ENCODE measurements around the gene MZB1. TPM values are rescaled to one million over a fixed set of nuclear protein-coding genes. Genes with fewer than 3 reads are reported as not detected.

MZB1 gene, protein sequence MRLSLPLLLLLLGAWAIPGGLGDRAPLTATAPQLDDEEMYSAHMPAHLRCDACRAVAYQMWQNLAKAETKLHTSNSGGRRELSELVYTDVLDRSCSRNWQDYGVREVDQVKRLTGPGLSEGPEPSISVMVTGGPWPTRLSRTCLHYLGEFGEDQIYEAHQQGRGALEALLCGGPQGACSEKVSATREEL
- total RNA-seq: not detected

DNA sequence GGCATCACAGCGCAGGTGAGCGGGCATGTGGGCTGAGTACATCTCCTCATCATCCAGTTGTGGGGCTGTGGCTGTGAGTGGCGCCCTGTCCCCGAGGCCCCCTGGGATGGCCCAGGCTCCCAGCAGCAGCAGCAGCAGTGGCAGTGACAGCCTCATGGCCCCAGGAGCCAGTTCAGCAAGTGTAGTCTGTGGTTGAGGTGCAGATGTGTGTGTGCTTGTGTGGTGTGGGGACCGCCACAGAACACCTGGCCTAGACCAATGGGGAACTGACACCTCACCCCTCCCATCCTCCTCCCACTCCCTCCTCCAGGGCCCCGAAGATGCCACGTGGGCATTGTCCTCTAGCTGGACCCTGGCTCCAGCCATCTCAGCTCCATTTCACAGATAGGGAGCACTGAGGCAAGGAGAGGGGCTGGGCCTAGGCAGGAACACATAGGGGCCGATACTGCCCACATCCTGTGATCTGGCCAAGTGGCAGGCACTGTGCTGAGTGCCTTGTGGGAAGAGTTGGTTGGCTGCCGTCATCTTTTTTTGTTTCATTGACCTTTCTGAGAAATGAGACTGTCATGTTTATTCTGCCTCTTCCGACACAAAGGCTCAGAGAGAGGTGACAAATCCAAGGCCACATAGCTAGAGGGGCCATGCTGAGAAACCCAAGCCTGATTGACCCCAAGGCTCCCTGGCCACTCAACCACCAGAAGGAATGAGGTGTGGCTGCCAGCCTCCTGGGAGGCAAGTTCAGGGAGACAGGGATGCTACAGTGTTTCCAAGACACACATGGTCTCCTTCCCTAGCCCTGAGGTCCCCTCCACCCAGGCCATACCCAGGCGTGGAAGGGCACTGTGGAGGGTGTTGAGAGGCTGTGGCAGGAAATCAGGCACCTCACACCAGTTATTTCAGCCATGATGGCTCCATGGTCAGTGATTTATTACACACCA lies at the start of gene MZB1:
TSS of gene MZB1 (minus strand) at position 213 of the 938 bp plus-strand sequence. CDS start at position 156, 57 bp downstream.
- no peak for DNase-seq

DNA sequence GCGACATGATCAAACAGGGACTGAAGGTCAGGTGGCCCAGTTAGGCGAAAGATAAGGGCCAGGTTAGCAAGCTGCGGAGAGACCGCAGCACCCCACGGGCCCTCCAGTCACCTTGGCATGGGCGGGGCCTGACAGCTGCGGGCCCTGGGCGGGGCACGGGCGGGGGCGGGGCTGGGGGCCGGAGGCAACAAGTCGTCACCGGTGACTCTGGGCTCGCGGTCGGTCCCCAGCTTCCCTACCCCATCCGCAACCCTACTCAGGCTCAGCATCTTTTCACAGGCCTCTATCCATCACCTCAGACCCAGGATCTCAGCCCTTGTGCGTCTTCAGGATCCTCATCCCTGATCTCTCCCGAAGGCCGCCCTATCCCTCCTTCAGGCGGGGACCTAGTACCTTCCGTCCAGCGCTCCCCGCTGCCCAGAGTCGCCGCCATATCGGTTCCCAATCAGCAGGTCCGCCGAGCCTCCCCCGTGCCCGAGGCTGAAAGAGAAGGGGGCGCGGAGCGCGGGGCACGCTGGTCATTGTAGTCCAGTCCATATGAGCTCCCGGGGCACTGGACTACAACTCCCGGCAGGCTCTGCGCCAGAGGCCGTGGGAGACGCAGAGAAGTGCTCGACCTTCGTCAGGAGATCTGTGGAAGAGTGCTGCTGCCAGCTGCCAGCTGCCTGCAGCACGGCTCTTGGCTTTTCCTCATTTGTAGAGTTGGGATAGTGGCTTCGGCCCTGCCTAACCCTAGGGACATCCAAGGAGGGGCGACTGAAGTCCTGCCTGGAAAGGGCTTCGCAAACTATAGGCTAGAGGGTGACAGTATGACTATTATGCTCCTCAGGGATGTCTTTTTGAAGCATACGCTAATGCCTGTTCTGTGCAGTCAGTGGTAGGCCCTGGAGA lies 49.5 kb upstream of the MZB1 start, which contains the start of gene DNAJC18:
TSS of gene DNAJC18 (minus strand) at position 513 of the 891 bp plus-strand sequence. CDS start at position 433, 80 bp downstream.
- peak; percentile 94 for DNase-seq

DNA sequence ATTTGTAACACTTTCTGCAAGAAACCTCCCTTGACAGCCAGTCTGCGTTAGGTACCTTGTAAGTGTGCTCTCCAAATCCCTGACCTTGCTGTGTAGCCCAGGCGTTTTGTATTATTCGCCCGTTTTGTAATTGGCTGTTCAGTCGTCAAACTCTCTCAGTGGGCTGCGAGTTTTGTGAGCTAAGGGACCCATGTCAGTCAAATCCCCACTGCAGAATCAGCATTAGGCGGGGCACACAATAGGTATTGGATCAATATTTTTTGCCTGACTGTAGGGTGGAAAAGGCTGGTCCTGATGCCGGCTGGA lies 48.9 kb upstream of the MZB1 start:
- DNase-seq: no peak

DNA sequence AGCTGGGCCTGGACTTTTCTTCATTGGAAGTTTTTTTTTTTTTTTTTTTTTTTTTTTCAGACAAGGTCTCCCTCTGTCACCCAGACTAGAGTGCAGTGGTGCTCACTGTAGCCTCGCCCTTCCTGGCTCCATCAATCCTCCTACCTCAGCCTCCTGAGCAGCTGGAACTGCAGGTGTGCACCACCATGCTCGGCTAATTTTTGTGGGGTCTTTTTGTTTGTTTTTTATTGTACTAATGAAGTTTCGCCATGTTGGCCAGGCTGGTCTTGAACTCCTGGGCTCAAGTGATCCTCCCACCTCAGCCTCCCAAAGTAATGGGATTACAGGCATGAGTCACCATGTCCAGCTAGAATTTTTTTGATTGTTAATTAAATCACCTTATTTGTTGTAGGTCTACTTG lies 46.0 kb upstream of the MZB1 start:
- no peak for DNase-seq

DNA sequence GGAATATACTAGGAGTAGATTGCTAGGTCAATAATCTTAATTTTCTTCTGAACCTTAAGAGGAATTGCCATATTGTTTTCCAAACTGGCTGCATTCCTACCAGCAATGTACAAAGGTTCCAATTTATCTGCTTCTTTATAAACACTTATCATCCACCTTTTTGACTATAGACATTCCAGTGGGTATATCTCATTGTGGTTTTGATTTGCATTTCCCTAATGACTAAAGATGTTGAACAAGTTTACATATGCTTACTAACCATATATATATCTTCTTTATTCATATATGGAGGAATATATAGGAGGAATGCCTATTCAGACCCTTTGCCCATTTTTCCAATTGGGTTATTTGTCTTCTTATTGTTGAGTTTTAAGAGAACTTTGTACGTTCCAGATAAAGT lies 42.0 kb upstream of the MZB1 start:
- no peak for DNase-seq

DNA sequence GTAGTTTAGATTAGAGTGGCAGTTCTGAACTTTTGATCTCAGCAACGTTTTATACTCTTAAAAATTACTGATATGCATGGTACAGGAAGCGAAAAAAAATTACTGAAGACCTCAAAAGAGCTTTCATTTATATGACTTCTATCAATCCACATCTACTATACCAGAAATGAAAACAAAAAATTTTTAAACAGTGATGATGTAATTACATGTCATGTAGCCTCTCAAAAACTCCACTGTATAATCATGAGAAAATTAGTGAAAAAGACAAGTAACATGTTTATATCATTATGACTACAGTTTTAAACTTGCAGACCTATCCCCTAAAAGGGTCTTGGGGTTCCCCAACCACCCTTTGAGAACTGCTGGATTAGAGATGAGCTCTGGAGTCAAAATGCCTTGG lies 40.3 kb upstream of the MZB1 start:
- DNase-seq: no peak

DNA sequence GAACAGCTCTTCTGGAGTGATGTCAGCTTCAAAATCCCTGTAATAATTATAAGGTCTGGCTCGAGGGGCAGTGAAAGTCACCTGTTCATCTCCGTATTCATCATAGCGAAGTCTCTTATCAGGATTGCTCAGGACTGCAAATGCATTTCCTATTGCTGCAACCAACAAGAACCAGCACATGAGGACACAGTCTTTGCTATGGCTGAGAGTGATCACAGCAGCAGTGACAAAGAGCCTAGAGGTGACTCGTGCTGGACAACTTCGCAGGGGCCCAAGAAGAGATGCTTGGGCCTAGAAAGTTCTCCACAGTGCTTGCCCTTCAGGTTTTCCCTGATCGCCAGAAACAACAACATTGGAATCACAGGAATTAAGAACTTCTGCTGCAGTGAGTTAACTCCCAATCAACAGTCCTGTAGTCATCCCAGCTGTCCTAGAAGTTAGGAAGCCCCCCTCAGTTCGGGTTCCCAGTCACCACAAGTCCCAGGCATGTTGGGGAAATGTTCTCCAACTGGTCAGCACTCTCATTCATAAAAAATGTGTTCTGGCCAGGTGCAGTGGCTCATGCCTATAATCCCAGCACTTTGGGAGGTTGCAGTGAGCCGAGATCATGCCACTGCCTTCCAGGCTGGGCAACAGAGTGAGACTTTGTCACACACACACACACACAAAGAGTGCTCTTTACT lies 36.6 kb upstream of the MZB1 start:
- DNase-seq: no peak

DNA sequence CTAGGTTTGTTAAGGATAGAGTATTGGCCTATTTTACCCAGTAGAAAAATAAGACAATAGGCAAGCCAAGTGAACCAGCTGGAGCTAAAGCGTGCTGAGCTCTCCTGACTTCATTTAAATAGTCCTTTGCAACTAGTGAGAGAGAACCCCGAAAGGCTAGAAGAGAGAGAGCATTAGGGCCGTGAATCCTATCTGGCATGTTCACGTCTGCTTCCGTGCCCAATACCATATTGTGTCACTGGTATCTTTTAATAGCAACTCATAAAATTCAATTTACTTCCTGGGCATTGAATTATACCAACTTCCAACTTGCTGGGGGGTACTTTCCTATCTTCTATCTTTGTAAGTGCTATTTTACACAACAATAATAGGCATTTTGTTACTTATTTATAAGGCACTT lies 35.8 kb upstream of the MZB1 start:
- DNase-seq: no peak

DNA sequence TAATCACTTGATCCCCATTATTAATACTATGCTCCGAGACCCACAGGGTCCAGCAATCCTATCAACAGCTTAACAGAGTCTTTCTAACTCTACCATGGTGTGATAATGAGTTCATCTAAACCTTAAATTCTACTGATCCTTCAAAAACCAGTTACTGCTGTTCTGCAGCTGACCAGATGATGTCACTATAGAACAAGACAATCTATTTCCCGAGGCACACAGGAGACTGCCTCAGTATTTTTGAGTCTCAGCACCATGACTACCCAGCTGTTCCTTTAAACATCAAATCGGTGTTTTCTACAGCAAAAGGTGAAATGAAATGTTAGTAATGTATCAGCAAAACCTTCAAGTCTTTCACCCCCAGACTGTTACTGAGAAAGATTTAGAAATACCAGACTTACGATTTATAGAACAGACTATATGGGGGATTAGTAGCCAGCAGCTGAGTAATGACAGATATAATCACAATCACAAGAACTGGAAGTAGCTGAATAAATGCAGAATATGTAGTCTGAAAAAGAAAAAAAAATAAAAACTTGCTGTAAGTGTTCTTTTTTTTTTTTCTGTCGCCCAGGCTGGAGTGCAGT lies 32.7 kb upstream of the MZB1 start:
- DNase-seq: peak; percentile 5

DNA sequence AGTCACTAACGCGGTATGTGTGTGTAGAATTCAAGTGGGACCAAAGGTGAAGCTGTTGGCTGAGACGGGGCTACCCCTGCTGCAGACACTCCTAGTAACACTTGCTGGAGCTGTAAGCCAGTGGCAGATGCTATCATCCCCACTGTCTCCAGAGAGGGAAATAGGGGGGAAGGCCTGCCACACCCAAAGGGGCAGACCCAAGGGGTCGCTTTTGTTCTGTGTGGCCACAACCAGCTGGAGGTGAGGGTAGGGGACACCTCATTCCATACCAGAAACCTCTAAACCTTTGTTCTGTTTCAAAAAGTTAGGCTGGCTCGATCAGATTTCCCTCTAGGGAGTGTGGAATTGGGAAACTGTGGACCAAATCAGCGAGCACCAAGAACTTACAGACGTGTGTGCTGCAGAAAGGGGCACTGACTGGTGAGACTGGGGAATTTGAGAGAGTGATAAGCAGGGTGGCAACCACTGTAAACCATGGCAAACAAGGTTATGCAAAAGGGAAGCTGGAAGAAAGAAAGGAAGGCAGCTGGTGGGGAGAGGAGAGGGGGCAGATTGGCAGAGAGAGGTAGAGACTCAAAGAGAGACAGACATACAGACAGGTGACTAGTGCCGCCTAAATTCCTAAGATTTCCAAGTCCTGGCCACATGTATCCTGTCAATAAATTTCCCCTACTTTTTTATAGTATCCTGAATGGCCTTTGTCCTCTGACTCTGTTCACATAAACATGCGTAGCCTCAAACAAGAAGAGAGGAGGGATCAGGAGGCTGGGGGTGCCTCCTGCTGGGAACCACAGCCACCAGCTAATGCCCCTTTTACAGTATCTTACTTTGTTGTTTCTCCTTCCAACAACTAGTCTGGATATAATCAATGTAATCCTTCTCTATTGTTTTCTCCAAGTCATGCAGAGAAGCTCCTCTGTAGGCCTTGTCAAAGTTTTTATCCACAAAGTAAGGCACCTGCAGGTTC lies 29.8 kb upstream of the MZB1 start:
- no peak for DNase-seq

DNA sequence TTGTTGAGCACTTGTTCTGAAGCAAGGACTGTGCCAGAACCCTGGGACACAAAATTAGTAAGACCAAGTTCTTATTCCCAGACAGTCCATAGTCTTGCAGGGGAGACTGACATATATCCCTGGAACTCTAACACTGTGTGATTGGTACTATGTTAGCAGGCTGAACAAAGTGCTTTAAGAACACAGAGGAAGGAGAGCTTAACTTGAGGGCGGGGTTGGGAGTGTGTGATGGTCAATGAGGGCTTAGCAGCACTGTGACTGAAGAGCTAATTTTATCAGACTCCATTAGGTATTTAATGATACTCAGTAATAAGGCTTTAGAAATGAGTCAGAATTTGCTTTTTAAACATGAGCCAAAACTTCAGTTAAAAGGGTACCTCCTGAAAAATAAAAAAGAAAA lies 29.1 kb upstream of the MZB1 start:
- DNase-seq: no peak

DNA sequence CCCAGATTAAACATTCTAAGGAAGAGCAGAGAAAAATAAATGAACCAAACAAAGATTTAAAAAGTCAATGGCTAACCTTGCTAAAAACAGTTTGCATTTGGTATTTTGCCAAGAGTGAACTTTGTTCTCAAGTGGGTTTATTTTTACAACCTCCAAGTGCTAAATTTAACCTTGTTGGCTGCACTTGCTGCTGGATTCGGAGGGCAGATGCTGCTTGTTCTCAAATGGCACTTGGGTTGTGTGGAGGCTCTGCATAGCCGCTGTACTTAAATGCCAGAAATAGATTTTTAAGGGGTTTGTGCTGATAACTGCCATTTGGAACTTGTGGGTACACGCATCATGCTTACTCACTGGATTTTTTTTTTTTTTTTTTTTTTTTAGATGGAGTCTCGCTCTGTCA lies 27.5 kb upstream of the MZB1 start:
- no peak for DNase-seq

DNA sequence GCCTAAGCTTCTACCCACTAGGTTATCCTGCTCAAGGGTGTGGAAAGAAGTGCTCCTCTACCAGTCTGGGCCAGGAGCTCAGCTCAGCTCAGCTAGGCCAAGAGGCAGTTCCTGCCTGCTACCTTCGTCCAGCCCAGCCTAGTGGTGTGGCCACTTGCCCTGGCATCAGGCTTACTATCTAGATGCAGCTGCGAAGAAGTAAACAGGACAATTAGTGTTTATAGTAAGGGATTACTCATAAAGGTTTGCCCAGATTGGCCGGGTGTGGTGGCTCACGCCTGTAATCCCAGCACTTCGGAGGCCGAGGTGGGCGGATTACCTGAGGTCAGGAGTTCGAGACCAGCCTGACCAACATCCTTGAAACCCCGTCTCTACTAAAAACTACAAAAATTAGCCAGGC lies 26.9 kb upstream of the MZB1 start:
- no peak for DNase-seq

DNA sequence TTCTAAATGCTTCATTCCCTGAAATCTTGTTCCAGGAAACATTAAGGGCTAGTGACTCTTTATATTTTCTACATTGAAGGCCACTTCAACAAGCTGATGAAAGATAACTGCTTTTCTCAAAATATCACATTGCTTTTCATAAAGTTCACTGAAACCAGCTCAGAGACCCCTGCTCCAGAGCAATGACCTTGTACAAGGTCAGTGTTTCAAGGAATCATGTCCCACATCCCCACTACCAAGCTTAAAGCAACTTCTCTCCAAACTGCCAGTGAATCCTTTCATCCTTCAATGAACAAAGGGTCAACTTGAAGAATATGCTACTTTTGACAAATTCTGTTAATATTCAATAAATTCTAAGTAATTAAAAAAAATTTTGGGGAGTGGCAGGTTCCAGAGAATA lies 26.2 kb upstream of the MZB1 start:
- DNase-seq: no peak

DNA sequence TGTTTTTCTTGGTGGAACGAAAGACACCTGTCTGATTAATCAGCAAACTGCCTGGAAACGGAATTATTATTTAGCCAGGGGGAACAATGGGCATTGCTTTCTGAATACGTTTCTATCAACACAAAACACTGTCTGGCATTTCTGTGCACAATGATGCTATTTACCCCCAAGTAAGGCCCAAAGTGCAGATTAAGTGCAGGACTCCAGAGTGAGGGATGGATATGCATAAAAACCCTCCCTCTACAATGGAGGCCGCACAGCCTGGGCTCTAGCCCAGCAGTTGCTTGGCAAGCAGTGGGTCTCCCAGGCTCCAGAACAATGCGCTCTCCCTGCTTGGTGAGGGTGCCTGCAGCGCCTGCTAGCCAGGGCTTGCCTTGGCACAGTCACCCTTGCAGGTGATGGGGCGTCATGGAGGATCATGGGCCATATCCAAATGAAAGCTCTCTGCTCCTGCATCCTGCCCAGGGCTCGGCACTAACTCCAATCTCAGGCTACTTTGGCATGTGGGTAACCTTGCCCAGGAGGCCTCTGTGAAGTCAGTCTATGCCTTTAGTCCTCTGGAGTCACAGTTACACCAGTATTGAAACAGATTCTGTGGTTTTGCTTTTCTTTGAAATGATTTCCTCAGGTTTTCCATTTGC lies 25.6 kb upstream of the MZB1 start:
- peak; percentile 72 for DNase-seq

DNA sequence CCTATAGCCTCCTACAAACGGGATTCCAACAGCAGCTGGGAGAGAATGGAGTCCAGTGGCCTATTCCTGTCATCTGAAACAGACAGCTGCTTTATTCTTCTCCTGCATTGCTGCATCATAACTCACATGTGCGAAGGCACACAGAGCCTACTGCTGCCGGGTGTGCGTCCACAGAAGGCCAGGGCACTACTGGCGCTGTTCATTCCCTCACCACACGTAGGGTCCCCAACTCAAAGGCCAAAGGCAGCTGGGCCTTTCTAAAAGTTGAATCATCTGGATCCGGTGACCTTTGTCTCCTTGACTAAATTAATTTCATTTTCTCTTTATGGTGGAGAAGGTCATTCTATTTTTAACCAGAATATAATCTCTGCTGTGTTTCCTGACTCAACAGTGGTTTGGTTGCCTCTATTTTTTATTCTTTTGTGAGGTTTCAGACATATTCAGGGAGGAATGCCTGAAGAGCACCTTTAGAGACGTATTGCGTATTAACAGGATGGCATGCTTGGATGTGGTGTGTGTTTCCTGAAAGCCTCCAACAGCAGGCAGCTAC lies 24.9 kb upstream of the MZB1 start:
- DNase-seq: peak; percentile 24

DNA sequence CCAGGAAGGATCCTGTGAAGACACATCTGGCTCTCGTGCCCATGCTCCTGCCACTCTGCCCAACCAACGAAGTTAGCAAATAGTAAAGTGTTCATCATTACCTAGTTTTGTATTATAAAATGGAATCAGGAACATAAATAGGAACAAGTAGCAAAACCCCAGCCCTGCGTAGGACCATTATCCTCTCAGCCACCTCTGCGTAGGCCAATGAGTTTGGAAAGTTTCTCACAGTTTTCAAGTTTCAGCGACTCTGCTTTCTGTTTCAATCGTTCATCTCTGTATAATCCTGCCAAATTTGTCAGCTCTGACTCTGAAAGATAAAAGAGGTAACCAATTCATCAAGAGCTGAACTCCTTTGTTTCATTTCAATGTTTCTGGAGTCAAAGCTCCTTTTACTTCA lies 24.2 kb upstream of the MZB1 start:
- no peak for DNase-seq

DNA sequence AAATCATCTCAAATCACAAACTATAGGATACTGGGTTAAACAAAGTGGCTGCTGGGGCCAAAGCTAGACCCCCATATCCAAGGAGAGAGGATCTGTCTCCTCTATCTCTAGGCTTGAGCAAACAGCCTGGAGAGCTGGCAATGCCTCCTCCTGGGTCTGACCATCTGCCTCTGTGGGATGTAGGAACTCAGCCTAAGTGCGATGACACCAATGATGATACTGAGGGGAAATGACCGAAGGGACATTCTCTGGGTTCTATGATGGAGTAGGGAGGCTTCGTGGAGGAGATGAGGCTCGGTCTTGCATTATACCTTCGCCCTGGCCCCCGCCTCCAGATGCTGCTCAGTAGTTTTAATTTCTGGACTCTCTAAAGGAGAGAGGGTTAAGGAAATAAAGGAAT lies 23.4 kb upstream of the MZB1 start:
- DNase-seq: no peak

DNA sequence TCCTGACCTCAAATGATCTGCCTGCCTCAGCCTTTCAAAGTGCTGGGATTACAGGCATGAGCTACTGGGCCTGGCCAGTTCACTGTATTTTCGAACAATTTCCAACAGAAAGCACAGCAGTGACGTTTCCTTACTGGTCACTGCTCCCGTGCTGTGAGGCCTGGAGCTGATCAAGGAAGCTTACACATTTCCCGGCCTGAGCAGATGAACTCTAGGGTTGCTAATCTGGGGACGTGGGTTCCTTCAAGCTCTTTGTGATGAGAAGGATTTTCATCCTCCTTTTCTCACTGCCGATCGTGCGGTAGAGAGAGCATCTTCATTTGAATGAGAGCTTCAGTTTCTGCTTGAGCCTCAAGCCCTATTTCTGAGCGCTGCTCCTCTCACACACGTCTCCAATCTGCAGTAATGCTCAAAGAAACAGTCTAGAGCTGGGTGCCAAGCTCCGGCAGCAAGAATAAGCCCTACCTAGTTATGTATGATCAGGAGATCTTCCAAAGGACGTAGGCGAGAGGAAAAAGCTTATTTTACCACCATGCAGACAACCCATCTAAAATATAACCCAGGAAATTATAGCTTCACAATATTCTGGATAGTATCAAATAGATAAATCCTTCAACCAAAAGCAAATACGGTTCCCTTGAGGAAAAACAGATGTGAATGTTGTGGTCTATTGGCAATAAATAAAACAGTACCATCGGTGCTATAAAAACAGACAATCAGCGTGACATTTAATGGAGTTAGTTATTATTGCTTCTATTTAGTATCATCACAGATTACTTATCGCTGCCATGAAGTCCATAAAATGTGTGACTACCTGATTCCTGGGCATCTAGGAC lies 21.5 kb upstream of the MZB1 start:
- no peak for DNase-seq
